A549 (cell line): ENCODE results near the gene FCHSD1. TPM values are rescaled to one million over a fixed set of nuclear protein-coding genes. Genes with fewer than 3 reads are reported as not detected.
A peak's percentile ranks its signal among the peaks of the same experiment; 100 is the strongest.

Source experiments
- ATAC-seq, 2 experiments: fragments of 200-7000 bp in 1 of 2; fragments of >200 bp in 1 of 2; cut with Nextera tagmentation in 1 of 2; cut with Tn5 transposase in 1 of 2; 3 replicates each; pipeline versions ENCODE4 v1.8.0 to v1.9.1; 2018 to 2020; ENCODE audit warnings: mild to moderate bottlenecking in 1 of 2, moderate library complexity in 1 of 2
- CTCF ChIA-PET: fragments of 300-600 bp; sonication (Branson Sonifier 250); formaldehyde crosslinking; extraction: SDS; loops from one replicate; lab custom pipeline; 2021; ENCODE audit warnings: antibody characterized with exemption, inconsistent platforms; lab: Yijun Ruan, JAX
- POLR2A ChIA-PET: fragments of 350-600 bp; formaldehyde crosslinking; extraction: SDS; loops from one replicate; lab custom pipeline; 2021; ENCODE audit warnings: antibody characterized with exemption, inconsistent platforms; lab: Yijun Ruan, JAX
- DNase-seq, 2 experiments: peaks; one replicate each; pipeline versions ENCODE4 v3.0.0 to v3.0.0-alpha.2; 2011 to 2016; ENCODE audit warnings: low read depth in 1 of 2, low spot score in 1 of 2
- FAIRE-seq: peaks from 2 replicates; lab custom pipeline; 2011; peaks lifted over from hg19 to GRCh38; lab: Jason Lieb, UNC
- H3K27ac ChIP-seq, 2 experiments: fragments of >200 bp; sonication (Bioruptor Twin); formaldehyde crosslinking; 3 replicates each; pipeline ENCODE4 v1.5.1; 2016 to 2017
- H3K4me1 ChIP-seq: fragments of >200 bp; sonication (Bioruptor Twin); formaldehyde crosslinking; 3 replicates; pipeline ENCODE4 v1.6.1; 2016
- H3K4me2 ChIP-seq: fragments of >200 bp; sonication (Bioruptor Twin); formaldehyde crosslinking; 3 replicates; pipeline ENCODE4 v1.6.1; 2016
- H3K4me3 ChIP-seq: fragments of >200 bp; sonication (Bioruptor Twin); formaldehyde crosslinking; 3 replicates; pipeline ENCODE4 v1.5.1; 2016
- H3K9me3 ChIP-seq: fragments of >200 bp; sonication (Bioruptor Twin); formaldehyde crosslinking; 3 replicates; pipeline ENCODE4 v1.6.1; 2016
- ATOH8 ChIP-seq: fragments of 250-450 bp; sonication (Bioruptor Pico); IDR thresholded peaks from 2 replicates; pipeline ENCODE4 v1.5.0; 2020; ENCODE audit warnings: low read depth, mild to moderate bottlenecking, moderate library complexity
- BHLHE40 ChIP-seq: IDR thresholded peaks from 2 replicates; pipeline ENCODE4 v1.6.1; 2012; ENCODE audit warnings: low read depth, low read length, inconsistent platforms
- CBX2 ChIP-seq: fragments of 200-600 bp; sonication (generic); IDR thresholded peaks from 2 replicates; pipeline ENCODE4 v1.6.1; 2016; ENCODE audit warnings: low read depth, mild to moderate bottlenecking, borderline replicate concordance
- CEBPB ChIP-seq, 2 experiments: fragments of >200 bp in 1 of 2; sonication (Bioruptor Twin) in 1 of 2; formaldehyde crosslinking in 1 of 2; IDR thresholded peaks; 2 replicates each; pipeline ENCODE4 v1.6.1; 2012 to 2016
- CHD2 ChIP-seq: fragments of 150-350 bp; IDR thresholded peaks from 2 replicates; pipeline ENCODE4 v1.6.1; 2014; ENCODE audit warnings: low read length; ENCODE audit not compliant: partially characterized antibody
- EHF ChIP-seq: fragments of 250-450 bp; sonication (Bioruptor Pico); IDR thresholded peaks from 2 replicates; pipeline ENCODE4 v1.5.0; 2020; ENCODE audit warnings: mild to moderate bottlenecking
- FOSB ChIP-seq: fragments of 250-450 bp; sonication (Bioruptor Pico); IDR thresholded peaks from 2 replicates; pipeline ENCODE4 v1.5.0; 2020; ENCODE audit warnings: mild to moderate bottlenecking, moderate library complexity
- FOSL2 ChIP-seq, 2 experiments: fragments of 450-650 bp in 1 of 2; fragments of >200 bp in 1 of 2; sonication (Bioruptor Twin) in 1 of 2; formaldehyde crosslinking; IDR thresholded peaks; 2 replicates each; pipeline versions ENCODE4 v1.5.0 to v1.6.1; 2016 to 2020; ENCODE audit warnings: mild to moderate bottlenecking in 1 of 2, moderate library complexity in 1 of 2
- FOXS1 ChIP-seq: fragments of 250-450 bp; sonication (Bioruptor Pico); IDR thresholded peaks from 2 replicates; pipeline ENCODE4 v1.5.0; 2020; ENCODE audit warnings: mild to moderate bottlenecking, moderate library complexity
- GATA3 ChIP-seq: IDR thresholded peaks from 2 replicates; pipeline ENCODE4 v1.6.1; 2012; ENCODE audit warnings: borderline replicate concordance
- HEYL ChIP-seq: fragments of 250-450 bp; sonication (Bioruptor Pico); IDR thresholded peaks from 2 replicates; pipeline ENCODE4 v1.8.0; 2021; ENCODE audit warnings: mild to moderate bottlenecking, moderate library complexity
- HOXA7 ChIP-seq: fragments of 250-450 bp; sonication (Bioruptor Pico); IDR thresholded peaks from 2 replicates; pipeline ENCODE4 v1.5.0; 2020; ENCODE audit warnings: mild to moderate bottlenecking, moderate library complexity
- HOXB13 ChIP-seq: fragments of 250-450 bp; sonication (Bioruptor Pico); IDR thresholded peaks from 2 replicates; pipeline ENCODE4 v1.5.0; 2020; ENCODE audit warnings: low read depth, mild to moderate bottlenecking, moderate library complexity
- JUN ChIP-seq, 2 experiments: fragments of >200 bp; sonication (Bioruptor Twin); formaldehyde crosslinking; IDR thresholded peaks; 2 replicates in 1 of 2; 3 replicates in 1 of 2; pipeline ENCODE4 v1.6.1; 2016 to 2017
- MAFK ChIP-seq: fragments of 450-650 bp; IDR thresholded peaks from 2 replicates; pipeline ENCODE4 v1.6.1; 2014; ENCODE audit not compliant: partially characterized antibody
- MAX ChIP-seq: IDR thresholded peaks from 2 replicates; pipeline ENCODE4 v1.6.1; 2012
- NFE2L2 ChIP-seq: fragments of 150-350 bp; conservative IDR thresholded peaks from 2 replicates; pipeline ENCODE4 v1.6.1; 2014; ENCODE audit warnings: low read length
- NPAS2 ChIP-seq: fragments of 250-450 bp; sonication (Bioruptor Pico); IDR thresholded peaks from 2 replicates; pipeline ENCODE4 v1.8.0; 2022; ENCODE audit warnings: mild to moderate bottlenecking, moderate library complexity, borderline replicate concordance
- PBX3 ChIP-seq: IDR thresholded peaks from 2 replicates; pipeline ENCODE4 v1.6.1; 2012
- RAD21 ChIP-seq, 2 experiments: fragments of >200 bp in 1 of 2; sonication (Bioruptor Twin) in 1 of 2; formaldehyde crosslinking in 1 of 2; IDR thresholded peaks in 1 of 2; conservative IDR thresholded peaks in 1 of 2; 2 replicates in 1 of 2; 3 replicates in 1 of 2; pipeline ENCODE4 v1.6.1; 2012 to 2018; ENCODE audit warnings: inconsistent platforms in 1 of 2
- RARB ChIP-seq: fragments of 250-450 bp; sonication (Bioruptor Pico); IDR thresholded peaks from 2 replicates; pipeline ENCODE4 v1.8.0; 2021; ENCODE audit warnings: mild to moderate bottlenecking, moderate library complexity
- TP53 ChIP-seq: fragments of 250-450 bp; sonication (Bioruptor Pico); IDR thresholded peaks from 2 replicates; pipeline ENCODE4 v1.5.0; 2021; ENCODE audit warnings: mild to moderate bottlenecking, moderate library complexity
- ZC3H11A ChIP-seq: fragments of 450-650 bp; IDR thresholded peaks from 2 replicates; pipeline ENCODE4 v1.6.1; 2014; ENCODE audit warnings: antibody characterized with exemption, mild to moderate bottlenecking
- WGBS: methylation state at CpG from one replicate; pipeline ENCODE4 v1.1.6; 2017; ENCODE audit errors: missing lambda C conversion rate; 5-methylcytosine and 5-hydroxymethylcytosine counted together
- polyA plus RNA-seq, 4 experiments: library from polyadenylated mRNA; depleted of rRNA in 3 of 4; stranded (reverse); fragments of >200 nt; fragmentation: RNase III in 1 of 4; extraction: RNeasy Plus Mini Kit Qiagen cat#74134 plus additional on column Dnase treatment in 1 of 4; gene quantifications; 2 replicates in 3 of 4; 3 replicates in 1 of 4; pipeline ENCODE4 v1.2.3, GENCODE V29; 2011 to 2017
- TF ChIP-seq, protein P1 (sequence below): fragments of 450-650 bp; IDR thresholded peaks from 2 replicates; pipeline ENCODE4 v1.6.1; 2014; ENCODE audit warnings: antibody characterized with exemption

FCHSD1 gene
- polyA plus RNA-seq, 2 of the 4 experiments (the other 2 are of a cell fraction), result 12.2 to 14.5 TPM

GRCh38 chr5:141669520-141669919, 18.3 kb upstream of the FCHSD1 start:
- ChIA-PET CTCF (interaction anchor here (0.6 to 11.0 kb wide), 12 partner anchors 12 to 300 kb away, joined by 3 to 120 read pairs (median 4); partner anchors contain the start of genes HDAC3, PCDH12, RELL2 and RNF14), POLR2A (interaction anchor here (0.6 to 1.1 kb wide), 4 partner anchors 22 to 344 kb away, joined by 3 to 8 read pairs (median 3); partner anchors contain the start of gene GNPDA1)
- no peak for FAIRE-seq
- WGBS, result 77% methylated on average over 4 of the region's 4 CpGs
- Histone ChIP-seq H3K4me1 (peaks cover 4% of the 10 kb centered on the region; the same call in 1 of the 3 replicates), H3K27ac (no peak overlapping the region), H3K4me3 (no peak overlapping the region), H3K4me2 (no peak overlapping the region), H3K9me3 (no peaks in the 10 kb centered on the region)
- peak in 1 of 2 experiments; percentile 36; a peak in 2 of 6 replicates for ATAC-seq
- no peak for DNase-seq
- no peak for TF ChIP-seq EHF
- TF ChIP-seq TP53, result no peak
- TF ChIP-seq HEYL (CRISPR knock-in tag), result no peak

- ATAC-seq, result no peak
- Histone ChIP-seq H3K4me1 (peaks cover 4% of the 10 kb centered on the region; the same call in 1 of the 3 replicates), H3K9me3 (no peaks in the 10 kb centered on the region)
- DNase-seq, result no peak
- TF ChIP-seq, protein P1, sequence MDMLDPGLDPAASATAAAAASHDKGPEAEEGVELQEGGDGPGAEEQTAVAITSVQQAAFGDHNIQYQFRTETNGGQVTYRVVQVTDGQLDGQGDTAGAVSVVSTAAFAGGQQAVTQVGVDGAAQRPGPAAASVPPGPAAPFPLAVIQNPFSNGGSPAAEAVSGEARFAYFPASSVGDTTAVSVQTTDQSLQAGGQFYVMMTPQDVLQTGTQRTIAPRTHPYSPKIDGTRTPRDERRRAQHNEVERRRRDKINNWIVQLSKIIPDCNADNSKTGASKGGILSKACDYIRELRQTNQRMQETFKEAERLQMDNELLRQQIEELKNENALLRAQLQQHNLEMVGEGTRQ, result no peak
- TF ChIP-seq MAFK (no peak), RARB (no peak), NPAS2 (no peak), FOXS1 (no peak), CEBPB (IDR thresholded peaks at IDR 0.05) (no peak), ATOH8 (CRISPR knock-in tag) (no peak), CBX2 (no peak)
- TF ChIP-seq, all 56 proteins: peak for 0
- ChIA-PET CTCF (interaction anchor here (0.6 to 11.0 kb wide), 10 partner anchors 11 to 292 kb away, joined by 3 to 120 read pairs (median 4); partner anchors contain the start of genes HDAC3, PCDH12 and RELL2), POLR2A (interaction anchor here (0.6 to 1.1 kb wide), 2 partner anchors 23 to 344 kb away, joined by 3 read pairs; partner anchors contain the start of gene GNPDA1)
- no peak overlapping the region for H3K4me3 ChIP-seq
- no peak for FAIRE-seq
- no peak overlapping the region for H3K4me2 ChIP-seq
- 73% methylated on average over 8 of the region's 8 CpGs for WGBS
- no peak overlapping the region for H3K27ac ChIP-seq
These were observed 17.5 kb upstream of the FCHSD1 start for GRCh38 chr5:141668601-141669265.

- H3K4me1 ChIP-seq, result peaks cover 4% of the 10 kb centered on the region; the same call in 1 of the 3 replicates
- ATAC-seq, result no peak
- no peak for TF ChIP-seq FOSB (CRISPR knock-in tag)
- no peak for TF ChIP-seq HOXB13 (CRISPR knock-in tag)
- TF ChIP-seq GATA3, result no peak
- no peak for TF ChIP-seq CHD2
- TF ChIP-seq RAD21 (conservative IDR thresholded peaks at IDR 0.05 in 1 of 2, IDR thresholded peaks at IDR 0.05 in 1 of 2), result no peak
- no peak for TF ChIP-seq HOXA7
- TF ChIP-seq FOSL2 (IDR thresholded peaks at IDR 0.05), result no peak
- no peak for TF ChIP-seq FOSL2 (CRISPR knock-in tag; IDR thresholded peaks at IDR 0.05)
- no peak for TF ChIP-seq BHLHE40
- no peak for TF ChIP-seq PBX3
- TF ChIP-seq ATOH8 (CRISPR knock-in tag), result no peak
- no peak for TF ChIP-seq CEBPB (IDR thresholded peaks at IDR 0.05)
- TF ChIP-seq JUN (IDR thresholded peaks at IDR 0.05), result no peak
- TF ChIP-seq MAX, result no peak
- no peak for TF ChIP-seq ZC3H11A
- TF ChIP-seq NFE2L2, result no peak
- no peak overlapping the region for H3K27ac ChIP-seq
- H3K4me2 ChIP-seq, result no peak overlapping the region
- ChIA-PET CTCF (interaction anchor here (0.7 to 11.0 kb wide), 16 partner anchors 7 to 303 kb away, joined by 3 to 120 read pairs (median 6); partner anchors contain the start of genes ARAP3, PCDH1, PCDH12 and RNF14), POLR2A (no interaction called here)
- H3K9me3 ChIP-seq, result no peaks in the 10 kb centered on the region
- DNase-seq, result no peak
- FAIRE-seq, result no peak
- 91% methylated on average over 16 of the region's 18 CpGs for WGBS
- no peak overlapping the region for H3K4me3 ChIP-seq
These were observed 15.1 kb upstream of the FCHSD1 start for GRCh38 chr5:141665995-141666940.
